ENCODE measurements around the gene PPARD.
"Not testable (repeated sequence)": the region's sequence is repeated elsewhere in the genome, so short reads cannot be mapped to it uniquely, and the experiment has no call there.

The PPARD gene

GRCh38 chr6:35312076-35312800, 30.1 kb upstream of the PPARD start:
- DNase-seq (ENCODE audit: low read depth in 1 of 2, low spot score in 1 of 2) = no peak

- DNase-seq (ENCODE audit: low read depth in 1 of 2, low spot score in 1 of 2) = no peak
These were observed 29.6 kb upstream of the PPARD start for GRCh38 chr6:35312807-35313206.

DNA sequence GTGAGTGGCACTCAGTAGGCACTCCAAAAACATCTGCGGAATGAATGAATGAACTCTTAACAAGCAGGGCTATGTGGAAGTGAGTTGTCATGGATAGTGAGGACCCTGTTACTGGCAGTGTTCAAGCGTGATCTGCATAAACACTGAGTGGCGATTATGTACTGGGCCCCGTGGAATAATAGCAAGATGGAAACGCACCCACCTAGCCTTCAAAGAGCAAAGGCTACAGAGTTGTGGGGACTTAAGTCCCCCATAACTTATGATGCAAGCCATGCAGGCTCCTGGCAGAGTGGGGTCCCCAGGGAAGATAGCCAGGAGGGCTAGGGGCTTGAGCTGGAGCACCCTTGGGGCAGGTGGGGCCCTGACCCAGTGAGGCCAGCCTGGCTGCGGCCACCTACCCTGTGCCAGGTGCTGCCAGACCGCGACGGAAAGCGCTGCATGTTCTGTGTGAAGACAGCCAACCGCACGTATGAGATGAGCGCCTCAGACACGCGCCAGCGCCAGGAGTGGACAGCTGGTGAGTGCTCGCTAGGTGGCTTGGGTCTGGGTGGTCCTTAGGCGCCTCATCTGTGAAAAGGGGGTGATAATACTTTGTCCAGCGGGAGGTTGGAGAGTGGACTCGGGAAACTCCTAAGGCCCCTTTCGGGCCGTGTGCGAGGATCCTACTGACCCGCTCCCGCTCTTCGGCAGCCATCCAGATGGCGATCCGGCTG, 24.7 kb upstream of the PPARD start:
- no peak for DNase-seq (ENCODE audit: low read depth in 1 of 2, low spot score in 1 of 2)

DNA sequence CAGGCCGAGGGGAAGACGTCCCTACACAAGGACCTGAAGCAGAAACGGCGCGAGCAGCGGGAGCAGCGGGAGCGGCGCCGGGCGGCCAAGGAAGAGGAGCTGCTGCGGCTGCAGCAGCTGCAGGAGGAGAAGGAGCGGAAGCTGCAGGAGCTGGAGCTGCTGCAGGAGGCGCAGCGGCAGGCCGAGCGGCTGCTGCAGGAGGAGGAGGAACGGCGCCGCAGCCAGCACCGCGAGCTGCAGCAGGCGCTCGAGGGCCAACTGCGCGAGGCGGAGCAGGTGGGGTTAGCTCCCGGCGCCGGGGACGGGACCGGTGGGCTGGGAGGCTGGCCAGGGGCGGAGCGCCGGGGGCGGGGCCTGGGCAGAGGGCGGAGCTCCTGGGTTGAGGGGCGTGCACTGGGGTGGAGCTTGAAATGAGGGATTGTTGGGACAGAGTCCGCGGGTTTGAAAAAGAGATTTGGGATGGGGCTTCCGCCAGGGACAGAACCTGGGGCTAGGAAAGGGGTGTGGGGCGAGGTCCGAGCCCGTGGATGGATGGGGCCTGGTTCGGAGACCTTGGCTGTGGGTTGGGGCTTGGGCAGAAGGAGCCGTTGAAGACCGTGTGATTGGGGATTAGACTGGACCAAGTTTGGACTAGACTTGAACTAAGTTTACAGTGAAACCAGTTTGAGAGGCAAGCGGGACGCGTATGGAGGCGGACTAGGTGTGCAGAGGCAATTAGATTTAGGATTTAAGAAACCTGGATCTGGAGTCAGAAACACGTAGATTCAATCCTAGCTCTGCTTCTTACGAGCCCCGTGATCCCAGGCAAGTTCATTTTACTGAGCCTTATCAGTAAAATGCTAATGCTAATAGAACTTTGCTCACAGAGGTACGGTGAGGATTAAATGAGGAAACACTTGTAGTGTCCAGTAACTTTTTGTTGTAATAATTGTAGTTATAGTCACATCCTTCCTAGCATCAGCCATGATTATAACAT, 23.9 kb upstream of the PPARD start:
- DNase-seq (ENCODE audit: low read depth in 1 of 2, low spot score in 1 of 2) = no peak

DNA sequence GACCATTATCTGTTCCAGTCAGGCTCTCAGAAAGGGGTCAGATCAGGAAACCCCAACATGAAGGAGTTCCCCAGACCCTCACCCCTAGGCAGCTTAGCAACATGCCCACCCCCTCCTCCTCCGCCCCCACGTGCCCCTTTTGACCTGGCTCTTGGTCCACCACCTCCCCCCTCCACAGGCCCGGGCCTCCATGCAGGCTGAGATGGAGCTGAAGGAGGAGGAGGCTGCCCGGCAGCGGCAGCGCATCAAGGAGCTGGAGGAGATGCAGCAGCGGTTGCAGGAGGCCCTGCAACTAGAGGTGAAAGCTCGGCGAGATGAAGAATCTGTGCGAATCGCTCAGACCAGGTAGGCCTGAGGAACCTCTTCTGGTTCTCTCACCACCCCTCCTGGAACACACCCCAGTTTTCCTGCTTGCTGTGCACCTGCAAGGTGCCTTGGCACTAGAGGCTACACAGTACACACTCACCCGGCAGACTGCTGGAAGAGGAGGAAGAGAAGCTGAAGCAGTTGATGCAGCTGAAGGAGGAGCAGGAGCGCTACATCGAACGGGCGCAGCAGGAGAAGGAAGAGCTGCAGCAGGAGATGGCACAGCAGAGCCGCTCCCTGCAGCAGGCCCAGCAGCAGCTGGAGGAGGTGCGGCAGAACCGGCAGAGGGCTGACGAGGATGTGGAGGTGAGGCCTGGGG, 22.9 kb upstream of the PPARD start:
- DNase-seq (ENCODE audit: low read depth in 1 of 2, low spot score in 1 of 2) = no peak

- DNase-seq (ENCODE audit: low read depth in 1 of 2, low spot score in 1 of 2) = no peak
These were observed 22.3 kb upstream of the PPARD start for GRCh38 chr6:35320031-35320410.

DNA sequence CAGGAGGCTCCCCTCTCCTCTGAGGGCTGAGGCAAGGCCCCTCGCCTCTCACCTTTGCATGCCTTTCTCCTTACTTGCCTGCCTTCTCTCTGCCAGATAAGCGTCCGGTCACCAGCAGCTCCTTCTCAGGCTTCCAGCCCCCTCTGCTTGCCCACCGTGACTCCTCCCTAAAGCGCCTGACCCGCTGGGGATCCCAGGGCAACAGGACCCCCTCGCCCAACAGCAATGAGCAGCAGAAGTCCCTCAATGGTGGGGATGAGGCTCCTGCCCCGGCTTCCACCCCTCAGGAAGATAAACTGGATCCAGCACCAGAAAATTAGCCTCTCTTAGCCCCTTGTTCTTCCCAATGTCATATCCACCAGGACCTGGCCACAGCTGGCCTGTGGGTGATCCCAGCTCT, 21.3 kb upstream of the PPARD start:
- DNase-seq (ENCODE audit: low read depth in 1 of 2, low spot score in 1 of 2) = no peak

DNA sequence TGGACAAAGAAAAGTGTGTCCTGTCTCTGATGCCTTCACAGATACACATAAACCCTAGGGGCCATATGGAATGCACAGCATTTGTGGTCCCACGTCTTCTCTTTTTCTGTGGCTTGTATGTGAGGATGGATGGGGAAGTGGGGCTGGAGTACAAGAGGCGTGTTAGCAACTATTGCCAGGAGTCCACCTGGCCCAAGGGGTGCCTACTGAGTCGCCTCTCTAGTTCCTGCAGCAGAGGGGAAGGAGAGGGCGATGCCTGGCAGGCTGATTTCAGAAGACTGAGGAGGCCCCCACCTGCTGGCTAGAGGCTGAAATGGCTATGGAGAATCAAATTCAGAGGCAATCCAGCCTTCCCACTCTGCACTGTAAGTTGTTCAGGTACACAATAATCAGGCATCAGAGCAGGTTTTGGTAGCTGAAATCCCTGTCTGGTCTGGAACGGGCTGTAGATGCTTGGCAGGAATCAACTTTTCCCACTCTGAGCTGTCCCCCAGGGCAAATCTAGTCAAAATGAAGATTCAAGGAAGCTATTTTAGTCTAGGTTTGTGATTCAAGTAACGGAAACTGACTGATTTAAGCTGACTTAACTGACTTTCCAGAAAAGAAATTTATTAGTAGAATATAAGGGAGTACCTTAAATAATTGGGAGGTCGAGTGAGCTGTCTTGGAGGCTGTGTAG, 14.9 kb upstream of the PPARD start:
- peak; percentile 41 to 72 for DNase-seq (ENCODE audit: low read depth in 1 of 2, low spot score in 1 of 2)

DNA sequence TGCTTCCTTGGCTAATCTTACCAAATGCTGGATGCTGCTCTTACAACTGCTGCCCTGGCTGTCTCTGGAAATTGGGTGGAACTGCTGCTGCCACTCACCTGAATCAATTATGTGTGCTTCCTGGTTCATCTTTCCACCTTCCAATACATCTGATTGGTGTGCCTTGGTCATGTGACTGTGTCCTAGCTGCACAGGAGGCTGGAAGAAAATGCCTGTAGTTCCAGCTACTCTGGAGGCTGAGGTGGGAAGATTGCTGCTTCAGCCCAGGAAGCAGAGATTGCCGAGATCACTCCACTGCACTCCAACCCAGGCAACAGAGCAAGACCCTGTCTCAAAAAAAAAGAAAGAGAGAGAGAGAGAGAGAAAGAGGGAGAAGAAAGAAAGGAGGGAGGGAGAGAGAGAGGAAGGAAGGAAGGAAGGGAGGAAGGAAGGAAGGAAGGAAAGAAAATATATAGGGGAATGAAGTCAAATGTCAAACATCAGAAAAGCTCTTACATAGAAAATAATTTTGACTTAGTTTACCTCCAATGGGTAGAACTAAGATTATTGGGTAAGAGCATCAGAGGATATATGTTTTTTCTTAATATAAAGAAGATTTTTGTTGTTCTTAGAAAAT, 14.1 kb upstream of the PPARD start:
- no peak for DNase-seq (ENCODE audit: low read depth in 1 of 2, low spot score in 1 of 2)

DNA sequence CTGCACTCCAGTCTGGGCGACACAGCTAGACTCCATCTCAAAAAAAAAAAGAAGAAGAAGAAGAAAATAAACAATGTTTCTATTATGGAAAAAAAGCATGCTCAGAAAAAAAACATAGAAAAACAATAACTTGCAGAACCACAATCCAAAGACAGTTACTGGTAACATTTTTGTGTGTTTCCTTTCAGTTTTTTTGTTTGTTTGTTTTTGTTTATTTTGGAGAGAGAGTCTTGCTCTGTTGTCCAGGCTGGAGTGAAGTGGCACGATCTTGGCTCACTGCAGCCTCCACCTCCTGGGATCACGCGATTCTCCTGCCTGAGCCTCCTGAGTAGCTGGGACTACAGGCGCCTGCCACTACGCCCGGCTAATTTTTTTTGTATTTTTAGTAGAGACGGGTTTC, 13.4 kb upstream of the PPARD start:
- DNase-seq (ENCODE audit: low read depth in 1 of 2, low spot score in 1 of 2) = not testable (repeated sequence)

DNA sequence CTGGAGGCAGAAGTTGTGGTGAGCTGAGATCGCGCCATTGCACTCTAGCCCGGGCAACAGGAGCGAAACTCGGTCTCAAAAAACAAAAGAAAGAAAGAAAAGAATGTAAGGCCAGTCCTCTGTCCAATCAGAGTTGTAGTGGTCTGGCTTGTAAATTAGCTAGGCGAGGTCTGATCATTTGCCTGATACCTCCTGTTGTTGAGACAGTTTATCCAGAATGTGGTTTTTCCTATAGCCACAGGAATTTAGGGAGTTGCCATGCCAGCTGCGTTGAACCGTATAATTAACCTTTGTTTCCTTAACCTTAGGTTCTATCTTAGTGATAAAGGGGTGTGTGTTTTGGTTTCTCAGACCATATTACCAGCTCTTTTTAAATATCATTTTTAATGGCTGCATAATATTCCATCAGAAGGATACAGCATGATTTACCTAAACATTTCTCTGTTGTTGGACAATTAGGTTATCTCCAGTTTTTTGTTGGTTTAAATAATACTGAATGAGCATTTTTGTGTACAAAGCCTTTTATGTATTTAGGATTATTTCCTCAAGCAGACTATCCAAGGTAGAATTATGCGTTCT, 11.7 kb upstream of the PPARD start:
- DNase-seq (ENCODE audit: low read depth in 1 of 2, low spot score in 1 of 2) = no peak

GRCh38 chr6:35332074-35332887, 10.1 kb upstream of the PPARD start:
- not testable (repeated sequence) for DNase-seq (ENCODE audit: low read depth in 1 of 2, low spot score in 1 of 2)

DNA sequence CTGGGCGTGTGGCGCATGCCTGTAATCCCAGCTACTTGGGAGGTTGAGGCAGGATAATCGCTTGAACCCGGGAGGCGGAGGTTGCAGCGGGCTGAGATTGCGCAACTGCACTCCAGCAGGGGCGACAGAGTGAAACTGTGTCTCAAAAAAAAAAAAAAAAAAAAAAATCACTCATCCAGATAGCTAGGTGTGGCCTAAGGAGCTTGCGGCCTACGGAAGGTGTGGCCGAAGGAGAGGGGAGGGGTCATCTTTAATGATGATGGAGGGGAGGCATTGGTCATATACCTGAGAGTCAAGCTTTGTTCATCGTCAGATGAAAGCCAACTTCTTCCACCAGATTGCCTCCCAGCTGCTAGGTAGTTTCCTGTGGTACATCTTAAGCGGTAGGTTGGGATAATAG, 801 bp upstream of the PPARD start:
- DNase-seq (ENCODE audit: low read depth in 1 of 2, low spot score in 1 of 2) = no peak

DNA sequence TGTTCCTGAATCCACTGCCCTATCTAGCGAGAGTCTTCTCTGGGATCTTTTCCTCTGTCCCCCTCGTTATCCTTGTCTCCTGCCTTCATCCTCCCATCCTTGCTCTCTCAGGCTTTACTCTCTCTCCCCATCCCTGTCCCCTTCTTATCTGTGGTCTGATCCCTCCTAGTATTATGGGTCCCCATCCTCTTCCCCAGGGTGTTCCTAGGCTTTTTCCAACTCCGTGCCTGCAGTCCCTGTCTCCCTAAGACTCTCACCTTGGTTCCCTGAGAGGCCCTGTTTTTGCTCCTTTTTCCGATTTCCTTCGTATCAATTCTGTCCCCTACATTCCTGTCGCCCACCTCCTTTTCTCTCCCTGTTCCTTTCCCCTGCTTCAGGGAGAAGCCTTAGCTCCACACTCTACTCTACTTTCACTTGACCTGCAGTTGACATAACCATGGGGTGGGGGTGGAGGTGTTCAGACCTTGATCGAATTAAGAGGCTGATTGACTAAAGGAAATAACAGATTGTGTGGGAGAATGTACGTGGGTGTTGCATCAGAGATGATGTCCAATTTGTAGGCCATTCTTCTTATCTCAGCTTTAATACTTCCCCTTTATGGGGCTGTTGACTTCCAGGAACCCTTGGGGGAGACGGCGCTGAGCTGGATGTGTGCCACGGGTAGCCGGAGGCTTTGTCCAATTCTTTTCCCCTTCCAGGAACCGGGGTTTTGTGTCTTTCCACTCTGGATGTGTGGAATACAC, 905 bp downstream of the PPARD start:
- no peak for DNase-seq (ENCODE audit: low read depth in 1 of 2, low spot score in 1 of 2)

DNA sequence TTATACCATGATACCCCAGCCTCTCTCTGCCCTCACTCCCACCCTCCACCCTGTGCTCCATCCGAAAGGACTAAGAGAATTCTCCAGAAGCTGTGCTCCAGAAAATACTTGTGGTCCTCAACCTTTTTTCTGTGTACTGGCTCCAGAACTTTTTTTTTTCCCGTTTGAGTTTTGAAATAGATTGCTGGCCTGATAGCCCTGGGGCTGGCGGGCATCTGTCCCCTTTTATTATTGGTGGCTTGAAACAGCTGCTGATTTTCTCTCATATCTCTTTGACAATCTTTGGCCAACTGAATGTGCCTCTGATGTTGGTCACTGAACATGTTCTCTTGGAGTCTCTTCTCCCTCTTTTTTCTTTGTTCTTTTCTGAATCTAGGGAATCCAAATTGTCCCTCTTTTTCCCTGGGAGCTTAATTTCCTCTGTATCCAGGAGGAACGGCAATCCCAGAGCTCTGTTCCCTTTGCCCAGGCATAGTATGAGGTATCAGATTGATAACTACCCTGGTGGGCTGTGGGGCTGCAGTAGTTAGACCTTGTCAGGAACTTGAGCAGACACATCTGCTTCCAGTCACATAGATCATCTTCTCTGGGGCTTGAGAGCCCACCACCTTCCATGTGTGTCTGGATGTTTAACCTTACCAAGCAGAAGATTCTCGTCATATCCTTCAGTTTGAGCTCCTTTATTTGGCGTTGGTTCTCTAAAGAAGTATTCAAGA, 1.6 kb downstream of the PPARD start:
- no peak for DNase-seq (ENCODE audit: low read depth in 1 of 2, low spot score in 1 of 2)

DNA sequence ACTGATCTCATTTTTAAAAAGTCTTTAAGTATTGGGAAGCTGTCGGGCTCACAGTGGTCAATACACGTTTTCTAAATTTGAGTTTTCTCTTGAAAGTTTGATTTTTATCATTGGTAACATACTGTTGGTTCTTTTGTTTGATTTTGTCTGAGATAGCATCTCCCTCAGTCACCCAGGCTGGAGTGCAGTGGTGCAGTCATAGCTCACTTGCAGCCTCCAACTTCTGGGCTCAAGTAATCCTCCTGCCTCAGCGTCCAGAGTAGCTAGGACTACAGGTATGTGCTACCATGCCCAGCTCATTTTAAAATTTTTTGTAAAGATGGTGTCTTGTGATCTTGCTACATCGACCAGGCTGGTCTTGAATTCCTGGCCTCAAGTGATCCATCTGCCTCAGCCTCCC, 9.1 kb downstream of the PPARD start:
- no peak for DNase-seq (ENCODE audit: low read depth in 1 of 2, low spot score in 1 of 2)

GRCh38 chr6:35352735-35353134, 10.4 kb downstream of the PPARD start:
- no peak for DNase-seq (ENCODE audit: low read depth in 1 of 2, low spot score in 1 of 2)

Data from activated CD4-positive, alpha-beta T cell treated with anti-CD3 and anti-CD28 coated beads, Interleukin-2, amount 50 U/mL, for 24 hours (primary cell).